HG02763 (cell line): Measurements from ENCODE around the gene METRNL.
"Not testable (repeated sequence)": the region's sequence is repeated elsewhere in the genome, so short reads cannot be mapped to it uniquely, and the experiment has no call there.

Source experiments
- ATAC-seq: cut with Tn5 transposase; IDR thresholded peaks from one replicate; pipeline ENCODE4 v1.9.1; 2021; ENCODE audit warnings: mild to moderate bottlenecking, moderate library complexity; ENCODE audit not compliant: unreplicated experiment

METRNL gene

GRCh38 chr17:83079352-83079747 is at the start of gene METRNL:
Gene METRNL, plus strand, starts transcription at chr17:83079609. Its CDS starts 207 bp downstream, at chr17:83079816.
- ATAC-seq, result peak; percentile 46

- ATAC-seq, result no peak
Measured at GRCh38 chr17:83030432-83030831, 49.0 kb upstream of the METRNL start.

GRCh38 chr17:83031321-83031945 is 48.0 kb upstream of the METRNL start:
- no peak for ATAC-seq

- ATAC-seq, result not testable (repeated sequence)
Measured at GRCh38 chr17:83031946-83032451, 47.4 kb upstream of the METRNL start.

GRCh38 chr17:83032781-83033180 is 46.6 kb upstream of the METRNL start:
- ATAC-seq, result no peak

GRCh38 chr17:83034525-83034924 is 44.9 kb upstream of the METRNL start:
- no peak for ATAC-seq

- ATAC-seq, result no peak
Measured at GRCh38 chr17:83035722-83036121, 43.7 kb upstream of the METRNL start.

GRCh38 chr17:83036193-83036592 is 43.2 kb upstream of the METRNL start:
- ATAC-seq, result no peak

GRCh38 chr17:83036666-83037065 is 42.7 kb upstream of the METRNL start:
- ATAC-seq, result no peak

GRCh38 chr17:83037084-83037873 is 42.1 kb upstream of the METRNL start:
- no peak for ATAC-seq

- ATAC-seq, result no peak
Measured at GRCh38 chr17:83037874-83038165, 41.6 kb upstream of the METRNL start.

GRCh38 chr17:83038983-83039382 is 40.4 kb upstream of the METRNL start:
- ATAC-seq, result not testable (repeated sequence)

- ATAC-seq, result no peak
Measured at GRCh38 chr17:83041305-83041704, 38.1 kb upstream of the METRNL start.

GRCh38 chr17:83042522-83043158 is 36.8 kb upstream of the METRNL start:
- ATAC-seq, result no peak

GRCh38 chr17:83044479-83044878 is 34.9 kb upstream of the METRNL start:
- not testable (repeated sequence) for ATAC-seq

- ATAC-seq, result no peak
Measured at GRCh38 chr17:83046448-83047181, 32.8 kb upstream of the METRNL start.

- ATAC-seq, result no peak
Measured at GRCh38 chr17:83047182-83047478, 32.3 kb upstream of the METRNL start.

GRCh38 chr17:83047818-83048475 is 31.5 kb upstream of the METRNL start:
- not testable (repeated sequence) for ATAC-seq

GRCh38 chr17:83050651-83051395 is 28.6 kb upstream of the METRNL start:
- ATAC-seq, result no peak
